Heart right ventricle (tissue), 16 donors: ENCODE results near the gene TRMT1. TPM values are rescaled to one million over a fixed set of nuclear protein-coding genes. Genes with fewer than 3 reads are reported as not detected.

ENCODE experiments used
- ATAC-seq, 8 donors: fragments of 200-7000 bp; cut with Tn5 transposase; one replicate each; pipeline ENCODE4 v1.9.1; 2020; ENCODE audit warnings: mild to moderate bottlenecking in 8 of 8, moderate library complexity in 8 of 8, moderate number of reproducible peaks in 1 of 8
- DNase-seq, 2 donors: peaks; one replicate each; pipeline ENCODE4 v3.0.0-alpha.2; 2020
- H3K27ac ChIP-seq, 10 donors: fragments of 200-600 bp; sonication (generic) in 2 of 10; one replicate each; pipeline versions ENCODE4 v1.5.0 to v1.8.0; 2020 to 2022; ENCODE audit warnings: mild to moderate bottlenecking in 3 of 10
- H3K27me3 ChIP-seq, 7 donors: fragments of 200-600 bp; one replicate each; pipeline ENCODE4 v1.8.0; 2021 to 2022; ENCODE audit warnings: mild to moderate bottlenecking in 2 of 7
- H3K36me3 ChIP-seq, 9 donors: fragments of 200-600 bp; sonication (generic) in 1 of 9; one replicate each; pipeline versions ENCODE4 v1.5.0 to v1.8.0; 2020 to 2022; ENCODE audit warnings: mild to moderate bottlenecking in 2 of 9
- H3K4me1 ChIP-seq, 9 donors: fragments of 200-600 bp; sonication (generic) in 1 of 9; one replicate each; pipeline versions ENCODE4 v1.5.0 to v1.8.0; 2020 to 2022; ENCODE audit warnings: mild to moderate bottlenecking in 4 of 9
- H3K4me3 ChIP-seq, 10 donors: fragments of 200-600 bp; sonication (generic) in 2 of 10; one replicate each; pipeline versions ENCODE4 v1.5.0 to v1.8.0; 2020 to 2022; ENCODE audit warnings: mild to moderate bottlenecking in 7 of 10, moderate library complexity in 2 of 10
- H3K9me3 ChIP-seq, 11 donors: fragments of 200-600 bp in 10 of 11; sonication (generic) in 2 of 11; one replicate each; pipeline versions ENCODE4 v1.5.0 to v1.8.0; 2013 to 2022; ENCODE audit warnings: mild to moderate bottlenecking in 2 of 11, control low read depth in 1 of 11, moderate library complexity in 1 of 11
- WGBS, 2 donors: extraction: QIAGEN DNeasy Blood & Tissue Kit; methylation state at CpG; one replicate each; pipeline ENCODE4 v1.1.7; 2013; ENCODE audit warnings: inconsistent platforms in 1 of 2; 5-methylcytosine and 5-hydroxymethylcytosine counted together
- intact Hi-C, 10 donors: fragments of 100-400 bp; cut with DNase I; formaldehyde crosslinking; loops; one replicate each; pipeline versions ENCODE4 v1.11.1 to v1.14.2; 2022
- polyA plus RNA-seq, 2 donors: library from polyadenylated mRNA; stranded (reverse); fragments of 200-250 nt; gene quantifications; one replicate each; pipeline ENCODE4 v1.2.3, GENCODE V29; 2013
- total RNA-seq, 10 donors: library from RNA; stranded (reverse); fragmentation: NEBNext Ultra II Directional in 3 of 10; extraction: Animal tissue kit (Norgen Biotek cat#: 25700) in 3 of 10; gene quantifications; one replicate each; pipeline versions ENCODE4 v1.2.1 to v1.2.4, GENCODE V29; 2021 to 2023
- TF ChIP-seq, protein P1 (sequence below), 9 donors: fragments of 200-600 bp; sonication (generic) in 2 of 9; IDR thresholded peaks; one replicate each; pipeline versions ENCODE4 v1.5.0 to v1.8.0; 2021 to 2022; ENCODE audit warnings: antibody characterized with exemption in 9 of 9, mild to moderate bottlenecking in 5 of 9, moderate library complexity in 1 of 9
- donor health status: Arrhythmogenic right ventricular cardiomyopathy.
- donor health status: ischemic (EF 13 %, LVEDD 7.1; RV severe dilation, severe dysfunction).
- donor health status: healthy with polysubstance abuse.
- donor health status: DM: no; HTN: yes; CAD: no.
- donor health status: DM: no; HTN: no; CAD: no.
- donor health status: ischemic (EF 25% LVEDD 6.9; RV normal size, moderate dysfunction).
- donor health status: ischemic (EF 25% LVEDD 5.7; RV mildly dilated, moderate dysfunction).
- donor health status: healthy.
- donor health status: DM: yes; HTN: yes; CAD: no.
- donor health status: Ischemic cardiomyopathy.
- donor health status: ischemic (EF 35%, LVEDD 5.7; RV mildly dilated, moderate dysfunction).
- donor health status: nonischemic (EF 11% LVEDD 7.7; RV severe dilation, severe dysfunction).
- donor health status: DM: yes; HTN: yes; CAD: no.
- donor health status: PGD.
- donor health status: ischemic (EF 29% LVEDD 5.4; RV normal size, mild dysfunction).
- donor health status: nonischemic (EF 23%, LVEDD 6.1; RV moderate dilation, normal function).

Gene TRMT1
- total and polyA plus RNA-seq, 12 donors = 10.5 to 54.0 (median 14.8) TPM

DNA sequence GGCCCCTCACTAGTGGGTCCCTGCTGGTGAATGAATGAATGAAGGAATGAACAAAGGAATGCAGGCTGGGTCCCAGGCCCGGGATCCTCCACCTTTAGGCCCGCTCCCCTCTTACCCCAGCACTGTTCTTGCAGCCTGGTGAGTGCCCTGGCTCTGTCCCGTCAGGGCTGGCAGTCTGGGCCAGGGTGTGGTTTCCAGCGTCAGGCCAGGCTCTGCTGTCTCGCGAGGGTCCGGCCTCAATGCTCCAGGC lies 14.2 kb downstream of the TRMT1 start:
- H3K4me3 ChIP-seq = peak overlapping the region; percentile 30 to 65 (median 55)
- intact Hi-C loops = loop anchor here in 7 of 10 donors (1.0 to 5.0 kb wide), 4 partner anchors 40 to 50 kb away; partner anchors contain the start of genes IER2 (in 6 of the 7) and STX10 (in 6 of the 7)
- TF ChIP-seq, protein P1, sequence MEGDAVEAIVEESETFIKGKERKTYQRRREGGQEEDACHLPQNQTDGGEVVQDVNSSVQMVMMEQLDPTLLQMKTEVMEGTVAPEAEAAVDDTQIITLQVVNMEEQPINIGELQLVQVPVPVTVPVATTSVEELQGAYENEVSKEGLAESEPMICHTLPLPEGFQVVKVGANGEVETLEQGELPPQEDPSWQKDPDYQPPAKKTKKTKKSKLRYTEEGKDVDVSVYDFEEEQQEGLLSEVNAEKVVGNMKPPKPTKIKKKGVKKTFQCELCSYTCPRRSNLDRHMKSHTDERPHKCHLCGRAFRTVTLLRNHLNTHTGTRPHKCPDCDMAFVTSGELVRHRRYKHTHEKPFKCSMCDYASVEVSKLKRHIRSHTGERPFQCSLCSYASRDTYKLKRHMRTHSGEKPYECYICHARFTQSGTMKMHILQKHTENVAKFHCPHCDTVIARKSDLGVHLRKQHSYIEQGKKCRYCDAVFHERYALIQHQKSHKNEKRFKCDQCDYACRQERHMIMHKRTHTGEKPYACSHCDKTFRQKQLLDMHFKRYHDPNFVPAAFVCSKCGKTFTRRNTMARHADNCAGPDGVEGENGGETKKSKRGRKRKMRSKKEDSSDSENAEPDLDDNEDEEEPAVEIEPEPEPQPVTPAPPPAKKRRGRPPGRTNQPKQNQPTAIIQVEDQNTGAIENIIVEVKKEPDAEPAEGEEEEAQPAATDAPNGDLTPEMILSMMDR (IDR thresholded peaks at IDR 0.05) = no peak
- WGBS, 2 donors = 6 to 8% methylated on average over 7 of the region's 7 CpGs
- no peaks in the 10 kb centered on the region for H3K27me3 ChIP-seq
- ATAC-seq (no peak), DNase-seq (no peak)
- H3K36me3 ChIP-seq = peaks cover 0 to 24% (median 0%) of the 10 kb centered on the region in 9 donors
- peak overlapping the region; percentile 85 to 96 (median 92) for H3K27ac ChIP-seq
- no peaks in the 10 kb centered on the region for H3K9me3 ChIP-seq
- peaks cover 19 to 87% (median 69%) of the 10 kb centered on the region in 9 donors for H3K4me1 ChIP-seq

DNA sequence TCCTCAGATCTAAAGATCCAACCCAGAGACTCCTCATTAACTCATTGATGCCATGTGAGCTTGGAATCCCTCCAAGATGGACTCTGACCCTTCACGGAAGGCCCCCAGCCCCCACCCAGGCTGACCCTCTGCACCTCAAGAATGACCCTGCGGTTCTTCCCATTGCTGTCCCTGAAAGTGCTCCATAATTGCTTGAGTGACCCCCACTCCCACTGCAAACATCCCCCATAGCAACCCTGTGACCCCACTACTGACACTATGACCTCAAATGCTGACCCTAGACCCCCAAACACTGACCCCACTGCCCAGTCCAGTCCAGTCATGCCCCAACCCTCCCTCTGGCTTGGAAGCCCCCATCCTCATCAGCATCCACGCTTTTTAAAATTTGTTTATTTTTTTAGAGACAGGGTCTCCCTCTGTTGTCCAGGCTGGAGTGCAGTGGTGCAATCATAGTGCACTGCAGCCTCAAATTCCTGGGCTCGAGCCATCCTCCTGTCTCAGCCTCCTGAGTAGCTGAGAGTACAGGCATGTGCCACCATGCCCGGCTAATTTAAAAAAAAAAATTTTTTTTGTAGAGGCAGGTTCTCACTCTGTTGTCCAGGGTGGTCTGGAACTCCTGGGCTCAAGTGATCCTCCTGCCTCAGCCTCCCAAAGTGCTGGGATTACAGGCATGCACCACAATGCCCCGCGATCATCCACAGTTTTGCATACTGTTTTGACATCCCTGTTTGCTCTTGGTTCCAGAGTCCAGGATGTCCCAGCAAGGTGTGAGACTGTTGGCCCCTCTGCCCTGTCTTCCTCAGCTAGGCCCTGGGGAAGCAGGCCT lies 14.7 kb downstream of the TRMT1 start:
- Histone ChIP-seq H3K27ac (peak overlapping the region; percentile 85 to 96 (median 92)), H3K4me1 (peaks cover 19 to 92% (median 72%) of the 10 kb centered on the region in 9 donors), H3K9me3 (no peaks in the 10 kb centered on the region), H3K36me3 (peaks cover 0 to 19% (median 0%) of the 10 kb centered on the region in 9 donors), H3K4me3 (peak overlapping the region; percentile 30 to 65 (median 55)), H3K27me3 (no peaks in the 10 kb centered on the region)
- TF ChIP-seq, protein P1 (IDR thresholded peaks at IDR 0.05) = no peak
- no peak for ATAC-seq
- intact Hi-C loops = loop anchor here in 7 of 10 donors (1.0 to 5.0 kb wide), 4 partner anchors 40 to 50 kb away; partner anchors contain the start of genes IER2 (in 6 of the 7) and STX10 (in 6 of the 7)
- no peak for DNase-seq
- WGBS, 2 donors = 55 to 77% methylated on average over 7 of the region's 7 CpGs

DNA sequence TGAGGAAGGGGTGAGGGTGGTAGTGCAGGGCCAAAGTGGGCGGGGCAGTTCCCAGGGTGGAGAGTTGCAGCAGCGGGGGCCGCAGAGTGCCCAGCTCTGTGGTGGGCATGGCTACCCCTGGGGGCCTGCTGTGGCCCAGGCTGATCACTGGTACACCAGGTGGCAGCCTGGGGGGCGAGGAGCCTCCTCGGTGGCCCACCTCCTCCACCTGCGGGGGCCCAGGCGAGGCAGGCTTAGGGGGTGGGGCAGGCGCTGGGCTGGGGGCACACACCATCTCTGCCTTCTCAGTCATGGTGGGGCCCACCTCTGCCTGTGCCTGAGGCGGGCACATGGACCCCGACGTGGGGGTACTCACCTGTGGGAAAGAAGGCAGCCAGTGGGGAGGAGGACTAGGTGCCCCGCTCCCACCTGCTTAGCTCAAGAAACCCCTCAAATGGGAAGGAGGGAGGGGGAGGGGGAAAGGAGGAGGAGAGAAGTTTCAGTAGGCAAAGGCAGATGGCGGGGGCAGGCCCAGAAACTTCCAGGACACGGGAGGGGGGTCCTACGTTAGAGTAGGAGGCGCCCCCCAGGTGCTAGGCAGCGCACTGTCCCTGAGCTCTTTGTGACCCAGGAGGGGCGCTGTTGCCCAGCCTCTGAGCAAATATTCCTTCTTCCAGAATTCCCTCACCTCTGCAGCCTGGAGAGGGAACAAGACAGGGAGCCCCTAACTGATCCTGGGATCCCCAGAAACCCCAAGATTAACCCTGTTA lies 15.5 kb downstream of the TRMT1 start:
- Histone ChIP-seq H3K4me3 (peak overlapping the region; percentile 30 to 65 (median 55)), H3K4me1 (peaks cover 24 to 97% (median 79%) of the 10 kb centered on the region in 9 donors), H3K27me3 (no peaks in the 10 kb centered on the region), H3K9me3 (no peaks in the 10 kb centered on the region), H3K27ac (peak overlapping the region; percentile 83 to 96 (median 92)), H3K36me3 (peaks cover 0 to 19% (median 0%) of the 10 kb centered on the region in 9 donors)
- TF ChIP-seq, protein P1 (IDR thresholded peaks at IDR 0.05) = peak in 6 of 9 donors; percentile 19 to 54 (median 36)
- 69 to 75% methylated on average over 18 of the region's 18 CpGs for WGBS, 2 donors
- intact Hi-C loops = loop anchor here in 5 of 10 donors (5.0 kb wide), 2 partner anchors 39 to 51 kb away; partner anchors contain the start of genes IER2 (in 4 of the 5) and STX10 (in 4 of the 5)
- no peak for DNase-seq
- ATAC-seq = no peak

DNA sequence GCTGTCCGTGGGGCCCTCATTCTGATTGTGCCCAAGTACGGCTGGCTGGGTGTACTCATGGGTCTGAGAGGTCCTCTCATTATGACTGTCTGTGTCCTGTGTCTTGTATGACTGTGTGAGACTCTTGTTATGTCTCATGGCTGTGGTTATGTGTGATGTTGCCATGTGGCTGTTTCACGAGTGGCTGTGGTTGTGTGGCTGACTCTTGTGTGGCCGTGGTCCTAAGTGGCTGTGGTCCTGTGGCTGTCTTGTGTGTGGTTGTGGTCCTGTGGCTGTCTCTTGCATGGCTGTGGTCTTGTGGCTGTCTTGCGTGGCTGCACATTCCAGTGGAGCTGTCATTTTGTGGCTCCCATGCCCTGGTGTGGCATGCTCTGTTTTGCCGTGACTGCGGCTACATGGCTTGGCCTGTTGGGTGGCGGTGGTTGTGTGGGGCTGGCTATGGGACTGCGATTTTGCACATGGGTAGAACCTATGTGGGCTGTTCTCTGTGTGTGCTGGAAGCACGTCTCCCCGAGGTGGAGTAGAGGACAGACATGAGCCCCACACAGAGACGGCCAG lies 16.4 kb downstream of the TRMT1 start:
- H3K27me3 ChIP-seq = no peaks in the 10 kb centered on the region
- peak overlapping the region; percentile 83 to 96 (median 94) for H3K27ac ChIP-seq
- no peaks in the 10 kb centered on the region for H3K9me3 ChIP-seq
- peaks cover 24 to 97% (median 88%) of the 10 kb centered on the region in 9 donors for H3K4me1 ChIP-seq
- DNase-seq = no peak
- ATAC-seq = no peak
- TF ChIP-seq, protein P1 (IDR thresholded peaks at IDR 0.05) = no peak
- H3K4me3 ChIP-seq = peak overlapping the region in 8 of 10 donors; percentile 27 to 65 (median 53)
- 84 to 90% methylated on average over 12 of the region's 12 CpGs for WGBS, 2 donors
- intact Hi-C loops = loop anchor here in 5 of 10 donors (5.0 kb wide), 2 partner anchors 38 to 52 kb away; partner anchors contain the start of genes IER2 (in 4 of the 5) and STX10 (in 4 of the 5)
- peaks cover 0 to 24% (median 0%) of the 10 kb centered on the region in 9 donors for H3K36me3 ChIP-seq
